IMR-90 (cell line): ENCODE data around the gene INKA1. TPM values are rescaled to one million over a fixed set of nuclear protein-coding genes. Genes with fewer than 3 reads are reported as not detected.

Experiments used
- ATAC-seq: fragments of 200-7000 bp; cut with Tn5 transposase; 2 replicates; pipeline ENCODE4 v1.9.1; 2020; ENCODE audit warnings: low read depth, mild to moderate bottlenecking, moderate library complexity
- BruUV-seq: library from RNA; stranded (reverse); fragments of 400-500 nt; replicated peaks from 2 replicates; lab custom pipeline; 2021; lab: Mats Ljungman, UMichigan
- CTCF ChIA-PET: fragments of 300-600 bp; formaldehyde crosslinking; extraction: SDS; loops from one replicate; lab custom pipeline; 2021; ENCODE audit warnings: antibody characterized with exemption; lab: Yijun Ruan, JAX
- POLR2A ChIA-PET: fragments of 300-600 bp; sonication (Branson Sonifier 250); formaldehyde crosslinking; loops from one replicate; lab custom pipeline; 2022; ENCODE audit warnings: antibody characterized with exemption; ENCODE audit not compliant: unreplicated experiment; lab: Charles Lee
- DNase-seq: peaks from one replicate; pipeline ENCODE4 v3.0.0; 2013
- H2AFZ ChIP-seq: replicated peaks from 2 replicates; pipeline ENCODE3; 2013; ENCODE audit warnings: low read length, mild to moderate bottlenecking; ENCODE audit not compliant: poor library complexity
- H2AK5ac ChIP-seq: 2 replicates; pipeline ENCODE4 v1.6.1; 2013; ENCODE audit warnings: low read depth, low read length, inconsistent platforms
- H2AK9ac ChIP-seq: replicated peaks from 2 replicates; pipeline ENCODE3; 2013; ENCODE audit warnings: mild to moderate bottlenecking, low read depth, low read length, moderate library complexity; ENCODE audit not compliant: poor library complexity
- H2BK120ac ChIP-seq: 2 replicates; pipeline ENCODE4 v1.6.1; 2013; ENCODE audit warnings: low read depth, low read length, inconsistent platforms
- H2BK15ac ChIP-seq: 3 replicates; pipeline ENCODE4 v1.6.1; 2013; ENCODE audit warnings: low read depth, low read length, inconsistent platforms
- H2BK20ac ChIP-seq: 2 replicates; pipeline ENCODE4 v1.6.1; 2013; ENCODE audit warnings: low read depth, mild to moderate bottlenecking, inconsistent platforms, low read length, moderate library complexity
- H2BK5ac ChIP-seq: 2 replicates; pipeline ENCODE4 v1.6.1; 2013; ENCODE audit warnings: mild to moderate bottlenecking, low read depth, low read length, inconsistent platforms; ENCODE audit not compliant: poor library complexity, severe bottlenecking
- H3K14ac ChIP-seq: replicated peaks from 2 replicates; pipeline ENCODE4 v1.6.1; 2013; ENCODE audit warnings: low read depth, low read length, inconsistent platforms
- H3K18ac ChIP-seq: 2 replicates; pipeline ENCODE4 v1.6.1; 2013; ENCODE audit warnings: low read depth, low read length, control low read depth
- H3K23ac ChIP-seq: 2 replicates; pipeline ENCODE4 v1.6.1; 2013; ENCODE audit warnings: low read depth, low read length, inconsistent platforms
- H3K27ac ChIP-seq: 2 replicates; pipeline ENCODE4 v1.5.1; 2013; ENCODE audit warnings: mild to moderate bottlenecking, control low read depth, low read length; ENCODE audit not compliant: insufficient read depth
- H3K27me3 ChIP-seq: 2 replicates; pipeline ENCODE4 v1.6.1; 2013; ENCODE audit warnings: low read length; ENCODE audit not compliant: control insufficient read depth, insufficient read depth
- H3K36me3 ChIP-seq: 2 replicates; pipeline ENCODE4 v1.6.1; 2013; ENCODE audit warnings: low read length, mixed read lengths; ENCODE audit not compliant: control insufficient read depth, insufficient read depth
- H3K4ac ChIP-seq: 2 replicates; pipeline ENCODE4 v1.6.1; 2013; ENCODE audit warnings: low read depth, low read length, inconsistent platforms
- H3K4me1 ChIP-seq: 2 replicates; pipeline ENCODE4 v1.6.1; 2013; ENCODE audit warnings: low read length, mixed read lengths; ENCODE audit not compliant: control insufficient read depth, insufficient read depth
- H3K4me2 ChIP-seq: 2 replicates; pipeline ENCODE4 v1.6.1; 2013; ENCODE audit warnings: low read depth, mild to moderate bottlenecking, control low read depth, low read length, moderate library complexity
- H3K4me3 ChIP-seq: 2 replicates; pipeline ENCODE4 v1.5.1; 2013; ENCODE audit warnings: low read depth, mild to moderate bottlenecking, control low read depth, low read length, moderate library complexity; ENCODE audit not compliant: insufficient read depth
- H3K56ac ChIP-seq: 2 replicates; pipeline ENCODE4 v1.6.1; 2013; ENCODE audit warnings: low read length, inconsistent platforms; ENCODE audit not compliant: insufficient read depth; ENCODE audit errors: extremely low read depth
- H3K79me1 ChIP-seq, 2 experiments: 2 replicates each; pipeline ENCODE4 v1.6.1; 2013; ENCODE audit warnings: low read length in 2 of 2, inconsistent platforms in 1 of 2, low read depth in 1 of 2
- H3K9ac ChIP-seq: 2 replicates; pipeline ENCODE4 v1.6.1; 2013; ENCODE audit warnings: low read depth, low read length, control low read depth
- H3K9me1 ChIP-seq: 2 replicates; pipeline ENCODE4 v1.6.1; 2013; ENCODE audit warnings: low read length, inconsistent platforms; ENCODE audit not compliant: insufficient read depth
- H3K9me3 ChIP-seq: 2 replicates; pipeline ENCODE4 v1.6.1; 2013; ENCODE audit warnings: low read length; ENCODE audit not compliant: control insufficient read depth, insufficient read depth
- H4K20me1 ChIP-seq: 2 replicates; pipeline ENCODE4 v1.6.1; 2013; ENCODE audit warnings: low read length, inconsistent platforms; ENCODE audit not compliant: insufficient read depth
- H4K5ac ChIP-seq: 2 replicates; pipeline ENCODE4 v1.6.1; 2013; ENCODE audit warnings: mild to moderate bottlenecking, low read depth, low read length, control low read depth
- H4K8ac ChIP-seq, 2 experiments: 2 replicates each; pipeline ENCODE4 v1.6.1; 2013; ENCODE audit warnings: low read depth in 2 of 2, low read length in 2 of 2, control low read depth in 1 of 2, inconsistent platforms in 1 of 2
- H4K91ac ChIP-seq: 2 replicates; pipeline ENCODE4 v1.6.1; 2013; ENCODE audit warnings: low read depth, low read length, inconsistent platforms; ENCODE audit not compliant: insufficient read depth
- CHD1 ChIP-seq: IDR thresholded peaks from 2 replicates; pipeline ENCODE4 v1.6.1; 2012; ENCODE audit warnings: low read depth, low read length, improper control_type of control experiment
- ELK1 ChIP-seq: fragments of 150-350 bp; IDR thresholded peaks from 2 replicates; pipeline ENCODE4 v1.6.1; 2016; ENCODE audit warnings: low read depth, mild to moderate bottlenecking, low read length, moderate library complexity, borderline replicate concordance
- FOS ChIP-seq: fragments of 150-350 bp; IDR thresholded peaks from 2 replicates; pipeline ENCODE4 v1.6.1; 2016; ENCODE audit warnings: low read depth, low read length
- MAFK ChIP-seq: IDR thresholded peaks from 2 replicates; pipeline ENCODE4 v1.6.1; 2012; ENCODE audit warnings: low read depth, low read length, improper control_type of control experiment
- RCOR1 ChIP-seq: IDR thresholded peaks from 2 replicates; pipeline ENCODE4 v1.6.1; 2012; ENCODE audit warnings: mild to moderate bottlenecking, low read length, improper control_type of control experiment; ENCODE audit not compliant: insufficient replicate concordance
- SMC3 ChIP-seq: fragments of 150-350 bp; IDR thresholded peaks from 2 replicates; pipeline ENCODE4 v1.6.1; 2016; ENCODE audit warnings: low read depth, mild to moderate bottlenecking, antibody characterized with exemption, low read length, moderate library complexity
- USF2 ChIP-seq: fragments of 150-350 bp; IDR thresholded peaks from 2 replicates; pipeline ENCODE4 v1.6.1; 2017; ENCODE audit warnings: mild to moderate bottlenecking, antibody characterized with exemption, low read length, low read depth
- WGBS, 2 experiments: methylation state at CpG; one replicate each; pipeline versions ENCODE4 v1.1.5 to v1.1.7; 2013; ENCODE audit warnings: missing lambda C conversion rate in 2 of 2; ENCODE audit not compliant: insufficient read length in 1 of 2; ENCODE audit errors: extremely low coverage in 2 of 2; 5-methylcytosine and 5-hydroxymethylcytosine counted together
- dilution Hi-C: fragments of 300-500 bp; cut with HindIII; formaldehyde crosslinking; loops from one replicate; pipeline ENCODE4 v1.14.3; 2018; ENCODE audit warnings: low sequenced_read_pairs; ENCODE audit not compliant: unreplicated experiment
- in situ Hi-C: fragments of 300-500 bp; cut with MboI; formaldehyde crosslinking; loops from 3 replicates; pipeline ENCODE4 v1.14.3; 2019; ENCODE audit warnings: low sequenced_read_pairs, inconsistent platforms, mixed read lengths
- intact Hi-C: fragments of 100-400 bp; cut with micrococcal nuclease; formaldehyde crosslinking; loops from 2 replicates; pipeline ENCODE4 v1.10.0; 2022
- polyA plus RNA-seq, 3 experiments: library from polyadenylated mRNA; depleted of rRNA; stranded (reverse); fragments of >200 nt; gene quantifications; 2 replicates each; pipeline ENCODE4 v1.2.3, GENCODE V29; 2012; ENCODE audit warnings: low replicate concordance in 1 of 3
- total RNA-seq: library from RNA; depleted of rRNA; stranded (reverse); fragments of >200 nt; gene quantifications from 2 replicates; pipeline ENCODE4 v1.2.3, GENCODE V29; 2012
- TF ChIP-seq, protein P1 (sequence below): conservative IDR thresholded peaks from 2 replicates; pipeline ENCODE4 v1.5.1; 2012; ENCODE audit warnings: mild to moderate bottlenecking, low read depth, low read length, improper control_type of control experiment

Gene INKA1
- total and polyA plus RNA-seq, 2 of the 4 experiments (the other 2 are of a cell fraction), result 2.3 to 4.5 TPM

GRCh38 chr3:49769286-49769915 is 33.7 kb upstream of the INKA1 start:
- CTCF ChIA-PET, result interaction anchor here (1.4 kb wide), 1 partner anchor 30 kb away, joined by 3 read pairs; the partner anchor contains the start of gene CDHR4
- no peak overlapping the region for H2BK120ac ChIP-seq
- ATAC-seq, result peak; percentile 77
- H3K56ac ChIP-seq, result no peak overlapping the region
- no peak overlapping the region for H2BK15ac ChIP-seq
- peak overlapping the region; percentile 29; the same call in 1 of the 2 replicates for H3K18ac ChIP-seq
- H3K36me3 ChIP-seq, result peaks cover 4% of the 10 kb centered on the region; the same call in 1 of the 2 replicates
- intact Hi-C loops, result no loop called here
- H3K4me1 ChIP-seq, result peaks cover 7% of the 10 kb centered on the region
- no peak overlapping the region for H3K23ac ChIP-seq
- H2AFZ ChIP-seq, result no peak overlapping the region
- H3K27ac ChIP-seq, result no peak overlapping the region; the same call in 1 of the 2 replicates
- H4K91ac ChIP-seq, result no peak overlapping the region
- no peak overlapping the region for H2AK9ac ChIP-seq
- H3K9me3 ChIP-seq, result no peaks in the 10 kb centered on the region
- in situ Hi-C loops, result no loop called here
- no peak overlapping the region for H3K14ac ChIP-seq
- dilution Hi-C loops, result no loop called here
- no CpG with 5 or more reads among the region's 3 CpGs for WGBS, 2 experiments
- TF ChIP-seq ELK1, result no peak
- TF ChIP-seq, protein P1, sequence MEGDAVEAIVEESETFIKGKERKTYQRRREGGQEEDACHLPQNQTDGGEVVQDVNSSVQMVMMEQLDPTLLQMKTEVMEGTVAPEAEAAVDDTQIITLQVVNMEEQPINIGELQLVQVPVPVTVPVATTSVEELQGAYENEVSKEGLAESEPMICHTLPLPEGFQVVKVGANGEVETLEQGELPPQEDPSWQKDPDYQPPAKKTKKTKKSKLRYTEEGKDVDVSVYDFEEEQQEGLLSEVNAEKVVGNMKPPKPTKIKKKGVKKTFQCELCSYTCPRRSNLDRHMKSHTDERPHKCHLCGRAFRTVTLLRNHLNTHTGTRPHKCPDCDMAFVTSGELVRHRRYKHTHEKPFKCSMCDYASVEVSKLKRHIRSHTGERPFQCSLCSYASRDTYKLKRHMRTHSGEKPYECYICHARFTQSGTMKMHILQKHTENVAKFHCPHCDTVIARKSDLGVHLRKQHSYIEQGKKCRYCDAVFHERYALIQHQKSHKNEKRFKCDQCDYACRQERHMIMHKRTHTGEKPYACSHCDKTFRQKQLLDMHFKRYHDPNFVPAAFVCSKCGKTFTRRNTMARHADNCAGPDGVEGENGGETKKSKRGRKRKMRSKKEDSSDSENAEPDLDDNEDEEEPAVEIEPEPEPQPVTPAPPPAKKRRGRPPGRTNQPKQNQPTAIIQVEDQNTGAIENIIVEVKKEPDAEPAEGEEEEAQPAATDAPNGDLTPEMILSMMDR, result no peak
- no peak for TF ChIP-seq SMC3
- no peak for TF ChIP-seq FOS
- TF ChIP-seq USF2, result no peak
- no peak for TF ChIP-seq RCOR1
- TF ChIP-seq CHD1, result no peak
- TF ChIP-seq MAFK, result no peak
- no peak overlapping the region for H3K9ac ChIP-seq
- H2AK5ac ChIP-seq, result no peak overlapping the region
- POLR2A ChIA-PET, result no interaction called here
- no peak overlapping the region for H4K8ac ChIP-seq
- no peak overlapping the region for H4K5ac ChIP-seq
- BruUV-seq, result TSS peak; percentile 7
- peak overlapping the region; percentile 65 for H2BK5ac ChIP-seq
- H3K9me1 ChIP-seq, result peaks cover 3% of the 10 kb centered on the region; the same call in 1 of the 2 replicates
- H3K4ac ChIP-seq, result no peak overlapping the region
- no peak overlapping the region for H3K4me3 ChIP-seq
- no peak overlapping the region for H3K4me2 ChIP-seq
- peaks cover 28 to 56% of the 10 kb centered on the region in 2 experiments for H3K79me1 ChIP-seq
- H2BK20ac ChIP-seq, result no peak overlapping the region
- H3K27me3 ChIP-seq, result no peaks in the 10 kb centered on the region
- DNase-seq, result peak; percentile 55
- H4K20me1 ChIP-seq, result peaks cover 60% of the 10 kb centered on the region
